ENCODE measurements around the gene HOXB8. TPM values are rescaled to one million over a fixed set of nuclear protein-coding genes. Genes with fewer than 3 reads are reported as not detected.

Gene HOXB8
- total RNA-seq, 1 donor from 2014 or later = not detected

- H3K4me1 ChIP-seq = peaks cover 22% of the 10 kb centered on the region
- H3K4me3 ChIP-seq = no peak overlapping the region
- H3K36me3 ChIP-seq = no peaks in the 10 kb centered on the region
- no peak overlapping the region for H3K27ac ChIP-seq (replicated peaks)
- intact Hi-C loops (cut with micrococcal nuclease) = no loop called here
- H3K9me3 ChIP-seq (replicated peaks) = no peaks in the 10 kb centered on the region
- DNase-seq = no peak
- TF ChIP-seq CTCF (IDR thresholded peaks at IDR 0.05; ENCODE audit: borderline replicate concordance) = no peak
- H3K27me3 ChIP-seq (ENCODE audit: low read depth) = peaks cover 100% of the 10 kb centered on the region
Measured at GRCh38 chr17:48591255-48592056, 23.6 kb downstream of the HOXB8 start.

GRCh38 chr17:48590607-48591161, 24.4 kb downstream of the HOXB8 start:
- DNase-seq = no peak
- TF ChIP-seq CTCF (IDR thresholded peaks at IDR 0.05; ENCODE audit: borderline replicate concordance) = no peak
- H3K27ac ChIP-seq (replicated peaks) = no peak overlapping the region

GRCh38 chr17:48589831-48590606, 25.1 kb downstream of the HOXB8 start, which contains the start of gene HOXB3:
TSS of gene HOXB3 (minus strand) at chr17:48590241. CDS start at chr17:48552474, 37,767 bp downstream.
- no peak for DNase-seq
- no peak within 1 kb of the TSS for H3K27ac ChIP-seq (replicated peaks)
- no peaks in the 10 kb centered on the region for H3K9me3 ChIP-seq (replicated peaks)
- H3K36me3 ChIP-seq = no peaks in the 10 kb centered on the region
- H3K27me3 ChIP-seq (ENCODE audit: low read depth) = peaks cover 100% of the 10 kb centered on the region
- no peak within 1 kb of the TSS for H3K4me3 ChIP-seq
- intact Hi-C loops (cut with micrococcal nuclease) = no loop called here
- no peak for TF ChIP-seq CTCF (IDR thresholded peaks at IDR 0.05; ENCODE audit: borderline replicate concordance)
- peaks cover 30% of the 10 kb centered on the region for H3K4me1 ChIP-seq

More at GRCh38 chr17:48590607-48591161, 24.4 kb downstream of the HOXB8 start:
- H3K9me3 ChIP-seq (replicated peaks) = no peaks in the 10 kb centered on the region
- intact Hi-C loops (cut with micrococcal nuclease) = no loop called here
- peaks cover 100% of the 10 kb centered on the region for H3K27me3 ChIP-seq (ENCODE audit: low read depth)
- H3K4me3 ChIP-seq = no peak overlapping the region
- H3K36me3 ChIP-seq = no peaks in the 10 kb centered on the region
- peaks cover 23% of the 10 kb centered on the region for H3K4me1 ChIP-seq

- no peak for TF ChIP-seq CTCF (IDR thresholded peaks at IDR 0.05; ENCODE audit: borderline replicate concordance)
- intact Hi-C loops (cut with micrococcal nuclease) = no loop called here
- Histone ChIP-seq H3K9me3 (replicated peaks) (no peaks in the 10 kb centered on the region), H3K36me3 (no peaks in the 10 kb centered on the region), H3K27me3 (ENCODE audit: low read depth) (peaks cover 100% of the 10 kb centered on the region), H3K4me1 (peaks cover 31% of the 10 kb centered on the region), H3K27ac (replicated peaks) (no peak overlapping the region), H3K4me3 (no peak overlapping the region)
- DNase-seq = no peak
Measured at GRCh38 chr17:48589060-48589830, 25.8 kb downstream of the HOXB8 start.

GRCh38 chr17:48588528-48588927, 26.6 kb downstream of the HOXB8 start:
- H3K4me1 ChIP-seq = peaks cover 25% of the 10 kb centered on the region
- no peak overlapping the region for H3K27ac ChIP-seq (replicated peaks)
- no peak overlapping the region for H3K4me3 ChIP-seq
- intact Hi-C loops (cut with micrococcal nuclease) = no loop called here
- no peaks in the 10 kb centered on the region for H3K36me3 ChIP-seq
- peaks cover 100% of the 10 kb centered on the region for H3K27me3 ChIP-seq (ENCODE audit: low read depth)
- DNase-seq = no peak
- H3K9me3 ChIP-seq (replicated peaks) = no peaks in the 10 kb centered on the region
- no peak for TF ChIP-seq CTCF (IDR thresholded peaks at IDR 0.05; ENCODE audit: borderline replicate concordance)
